Right lobe of liver (tissue), 4 donors: ENCODE data around the gene DPAGT1.

Experiments
- POLR2A ChIP-seq: fragments of 450-650 bp; IDR thresholded peaks from one replicate; pipeline ENCODE4 v1.6.1; 2017; ENCODE audit warnings: antibody characterized with exemption, mild to moderate bottlenecking
- TF ChIP-seq, protein P1 (sequence below), 4 donors: fragments of 200-600 bp in 3 of 4; fragments of 450-650 bp in 1 of 4; IDR thresholded peaks; one replicate each; pipeline versions ENCODE4 v1.5.1 to v1.8.0; 2016 to 2022; ENCODE audit warnings: antibody characterized with exemption in 4 of 4, mild to moderate bottlenecking in 2 of 4
- donor health status: DM: no; HTN: no; CAD: no.
- donor health status: DM: no; HTN: no; CAD: no.
- donor health status: DM: no; HTN: yes; CAD: no.

DNA sequence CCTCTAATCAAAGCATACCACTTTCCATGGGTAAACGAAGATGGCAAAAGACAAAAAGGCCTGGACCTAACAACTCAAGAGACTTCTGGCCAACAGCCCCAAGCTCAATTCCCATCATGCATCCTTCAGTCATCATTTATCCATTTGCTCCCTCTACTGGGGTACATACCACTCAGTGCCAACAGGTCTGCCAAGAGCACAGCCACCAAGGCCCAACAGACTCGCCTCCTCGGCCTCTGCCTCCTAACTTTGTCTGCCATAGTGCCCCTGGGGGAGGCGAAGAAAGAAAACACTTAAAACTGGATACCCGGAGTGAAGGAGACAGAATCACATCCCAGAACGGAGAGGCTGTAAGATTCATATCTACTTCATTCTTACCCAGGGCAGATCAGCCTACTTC, 45.8 kb downstream of the DPAGT1 start:
- TF ChIP-seq, protein P1, sequence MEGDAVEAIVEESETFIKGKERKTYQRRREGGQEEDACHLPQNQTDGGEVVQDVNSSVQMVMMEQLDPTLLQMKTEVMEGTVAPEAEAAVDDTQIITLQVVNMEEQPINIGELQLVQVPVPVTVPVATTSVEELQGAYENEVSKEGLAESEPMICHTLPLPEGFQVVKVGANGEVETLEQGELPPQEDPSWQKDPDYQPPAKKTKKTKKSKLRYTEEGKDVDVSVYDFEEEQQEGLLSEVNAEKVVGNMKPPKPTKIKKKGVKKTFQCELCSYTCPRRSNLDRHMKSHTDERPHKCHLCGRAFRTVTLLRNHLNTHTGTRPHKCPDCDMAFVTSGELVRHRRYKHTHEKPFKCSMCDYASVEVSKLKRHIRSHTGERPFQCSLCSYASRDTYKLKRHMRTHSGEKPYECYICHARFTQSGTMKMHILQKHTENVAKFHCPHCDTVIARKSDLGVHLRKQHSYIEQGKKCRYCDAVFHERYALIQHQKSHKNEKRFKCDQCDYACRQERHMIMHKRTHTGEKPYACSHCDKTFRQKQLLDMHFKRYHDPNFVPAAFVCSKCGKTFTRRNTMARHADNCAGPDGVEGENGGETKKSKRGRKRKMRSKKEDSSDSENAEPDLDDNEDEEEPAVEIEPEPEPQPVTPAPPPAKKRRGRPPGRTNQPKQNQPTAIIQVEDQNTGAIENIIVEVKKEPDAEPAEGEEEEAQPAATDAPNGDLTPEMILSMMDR (IDR thresholded peaks at IDR 0.05): no peak
- TF ChIP-seq POLR2A: no peak
